VCaP (cell line): Measurements from ENCODE around the gene SLC12A3.

Experiments used
- H3K27ac ChIP-seq: fragments of 450-650 bp; 2 replicates; pipeline ENCODE4 v1.5.1; 2017
- CTCF ChIP-seq: fragments of 450-650 bp; conservative IDR thresholded peaks from 2 replicates; pipeline ENCODE4 v1.5.1; 2017; ENCODE audit warnings: mild to moderate bottlenecking, moderate library complexity

The SLC12A3 gene

GRCh38 chr16:56886296-56886695 is 21.3 kb downstream of the SLC12A3 start:
- no peak for TF ChIP-seq CTCF
- H3K27ac ChIP-seq, result no peak overlapping the region

GRCh38 chr16:56886826-56887225 is 21.8 kb downstream of the SLC12A3 start:
- H3K27ac ChIP-seq, result no peak overlapping the region
- no peak for TF ChIP-seq CTCF

- no peak for TF ChIP-seq CTCF
- no peak overlapping the region for H3K27ac ChIP-seq
These were observed 23.8 kb downstream of the SLC12A3 start for GRCh38 chr16:56888806-56889205.

- no peak for TF ChIP-seq CTCF
- no peak overlapping the region for H3K27ac ChIP-seq
These were observed 24.2 kb downstream of the SLC12A3 start for GRCh38 chr16:56889206-56889605.

- TF ChIP-seq CTCF, result no peak
- no peak overlapping the region for H3K27ac ChIP-seq
These were observed 26.7 kb downstream of the SLC12A3 start for GRCh38 chr16:56891685-56892084.

GRCh38 chr16:56892705-56893104 is 27.7 kb downstream of the SLC12A3 start:
- no peak for TF ChIP-seq CTCF
- H3K27ac ChIP-seq, result no peak overlapping the region

GRCh38 chr16:56894331-56894917 is 29.4 kb downstream of the SLC12A3 start:
- no peak for TF ChIP-seq CTCF

GRCh38 chr16:56895813-56896212 is 30.8 kb downstream of the SLC12A3 start:
- no peak overlapping the region for H3K27ac ChIP-seq
- TF ChIP-seq CTCF, result no peak

More at GRCh38 chr16:56894331-56894917, 29.4 kb downstream of the SLC12A3 start:
- no peak overlapping the region for H3K27ac ChIP-seq
